Stomach (tissue), 4 donors: ENCODE data around the gene HMOX2.

Experiments
- CTCF ChIP-seq, 7 experiments: fragments of 450-650 bp in 4 of 7; fragments of 200-600 bp in 3 of 7; sonication (generic) in 3 of 7; IDR thresholded peaks; one replicate each; pipeline ENCODE4 v1.5.1; 2016 to 2019; ENCODE audit warnings: antibody characterized with exemption in 7 of 7, control low read depth in 2 of 7, mild to moderate bottlenecking in 1 of 7
- EP300 ChIP-seq: sonication (generic); formaldehyde crosslinking; IDR thresholded peaks from one replicate; pipeline ENCODE4 v1.6.1; 2017; ENCODE audit warnings: antibody characterized with exemption
- POLR2A ChIP-seq, 4 donors: fragments of 450-650 bp; IDR thresholded peaks; one replicate each; pipeline ENCODE4 v1.6.1; 2016; ENCODE audit warnings: antibody characterized with exemption in 4 of 4, control low read depth in 2 of 4, mild to moderate bottlenecking in 1 of 4, moderate library complexity in 1 of 4
- POLR2AphosphoS5 ChIP-seq, 3 donors: sonication (generic); formaldehyde crosslinking; IDR thresholded peaks; one replicate each; pipeline ENCODE4 v1.6.1; 2016; ENCODE audit warnings: antibody characterized with exemption in 3 of 3

DNA sequence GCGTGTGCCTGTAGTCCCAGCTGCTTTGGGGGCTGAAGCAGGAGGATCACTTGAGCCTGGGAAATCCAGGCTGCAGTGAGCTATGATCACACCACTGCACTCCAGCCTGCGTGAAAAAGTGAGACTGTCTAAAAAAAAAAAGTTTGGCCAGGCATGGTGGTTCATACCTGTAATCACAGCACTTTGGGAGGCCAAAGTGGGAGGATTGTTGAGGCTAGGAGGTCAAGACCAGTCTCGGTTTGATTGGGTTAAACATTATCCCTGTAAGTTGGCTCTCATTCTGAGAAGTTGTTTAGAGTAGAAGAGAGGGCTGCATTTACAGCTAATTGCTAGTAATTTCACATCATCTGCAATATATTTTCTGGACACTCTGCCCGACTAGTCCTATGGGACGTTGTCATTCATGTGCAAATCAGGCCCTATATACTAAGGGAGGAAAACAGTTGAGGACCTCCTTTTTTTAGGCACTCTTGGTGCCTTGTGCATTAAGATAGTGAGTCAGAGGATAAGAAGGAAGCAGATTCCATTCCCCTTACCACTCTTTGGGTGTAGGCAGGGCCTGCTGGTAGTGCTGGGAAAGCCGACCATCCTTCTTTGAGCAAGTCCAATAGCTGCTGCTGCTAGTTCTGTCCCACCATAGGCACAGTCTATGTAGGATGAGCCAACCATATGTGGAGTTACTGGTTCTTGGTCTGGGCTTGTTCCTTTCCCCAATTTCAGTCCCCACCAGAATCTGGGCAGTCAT is 18.7 kb downstream of the HMOX2 start:
- TF ChIP-seq CTCF (IDR thresholded peaks at IDR 0.05) (no peak), POLR2AphosphoS5 (IDR thresholded peaks at IDR 0.05) (no peak), EP300 (no peak), POLR2A (IDR thresholded peaks at IDR 0.05) (no peak)
